Activated CD4-positive, alpha-beta memory T cell treated with anti-CD3 and anti-CD28 coated beads for 36 hours (primary cell): ENCODE results near the gene MRO. TPM values are rescaled to one million over a fixed set of nuclear protein-coding genes. Genes with fewer than 3 reads are reported as not detected.

Source experiments
- CTCF ChIA-PET: fragments of 350-600 bp; sonication (Branson Sonifier 250); formaldehyde crosslinking; loops from one replicate; lab custom pipeline; 2021; ENCODE audit warnings: antibody characterized with exemption, inconsistent platforms; lab: Charles Lee
- POLR2A ChIA-PET: fragments of 350-600 bp; sonication (Branson Sonifier 250); formaldehyde crosslinking; loops from one replicate; lab custom pipeline; 2021; ENCODE audit warnings: antibody characterized with exemption; lab: Charles Lee
- DNase-seq: peaks from one replicate; pipeline ENCODE4 v3.0.0-alpha.2; 2020
- H3K27ac Mint-ChIP-seq: one replicate; pipeline ENCODE4 v1.8.0; 2021; ENCODE audit warnings: mixed read lengths
- H3K27me3 Mint-ChIP-seq: one replicate; pipeline ENCODE4 v1.8.0; 2021; ENCODE audit warnings: mixed read lengths
- H3K36me3 Mint-ChIP-seq: one replicate; pipeline ENCODE4 v1.8.0; 2021; ENCODE audit warnings: mixed read lengths
- H3K4me1 Mint-ChIP-seq: one replicate; pipeline ENCODE4 v1.8.0; 2021; ENCODE audit warnings: low read depth, mixed read lengths
- H3K4me3 Mint-ChIP-seq: one replicate; pipeline ENCODE4 v1.8.0; 2021; ENCODE audit warnings: mild to moderate bottlenecking, mixed read lengths
- H3K9me3 Mint-ChIP-seq: one replicate; pipeline ENCODE4 v1.8.0; 2021; ENCODE audit warnings: mixed read lengths
- intact Hi-C: fragments of 100-400 bp; cut with micrococcal nuclease; formaldehyde crosslinking; loops from one replicate; pipeline ENCODE4 v1.15.1; 2023
- total RNA-seq, 2 experiments: library from RNA; stranded (reverse); gene quantifications; one replicate each; pipeline ENCODE4 v1.2.3, GENCODE V29; 2021

Gene MRO
- total RNA-seq, 2 experiments from 2014 or later: not detected

DNA sequence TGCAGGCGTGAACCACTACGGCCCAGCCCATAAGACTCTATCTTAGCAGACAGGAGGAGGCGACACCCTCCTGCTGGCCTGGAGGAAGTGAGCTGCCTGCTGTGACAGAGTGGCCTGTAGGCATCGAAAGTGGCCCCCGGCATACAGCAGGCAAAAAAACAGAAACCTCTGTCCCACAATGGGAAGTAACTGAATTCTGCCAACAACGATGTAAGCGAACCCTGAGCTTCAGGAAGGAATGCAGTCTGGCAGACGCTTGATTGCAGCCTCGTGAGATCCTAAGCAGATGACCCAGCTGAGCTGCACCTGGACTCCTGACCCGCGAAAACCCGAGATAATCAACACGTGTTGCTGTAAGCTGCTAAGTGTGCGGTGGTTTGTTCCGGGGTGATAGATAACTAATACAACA lies 13.6 kb downstream of the MRO start:
- POLR2A ChIA-PET: no interaction called here

DNA sequence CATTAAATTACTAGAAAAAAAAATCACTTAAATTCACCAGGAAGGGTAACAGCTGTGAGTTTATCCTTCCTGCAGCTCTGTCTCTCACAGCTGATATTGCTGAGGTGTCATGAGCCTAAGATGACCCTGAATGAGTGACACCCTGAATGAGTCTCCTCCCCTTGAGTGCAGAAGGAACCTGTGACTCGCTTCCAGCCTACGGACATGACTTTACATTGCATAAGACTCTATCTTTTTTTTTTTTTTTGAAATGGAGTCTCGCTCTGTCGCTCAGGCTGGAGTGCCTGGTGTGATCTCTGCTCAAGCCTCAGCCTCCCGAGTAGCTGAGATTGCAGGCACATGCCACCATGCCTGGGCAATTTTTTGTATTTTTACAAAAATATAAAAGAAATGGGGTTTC lies 14.1 kb downstream of the MRO start:
- POLR2A ChIA-PET: no interaction called here
- Mint-ChIP-seq H3K27me3 (peaks cover 4% of the 10 kb centered on the region), H3K9me3 (no peaks in the 10 kb centered on the region), H3K27ac (no peak overlapping the region), H3K36me3 (no peaks in the 10 kb centered on the region), H3K4me3 (no peak overlapping the region), H3K4me1 (no peaks in the 10 kb centered on the region)
- intact Hi-C loops: no loop called here
- peak; percentile 30 for DNase-seq
- CTCF ChIA-PET: no interaction called here

More for the DNA sequence above, 13.6 kb downstream of the MRO start:
- DNase-seq: no peak
- Mint-ChIP-seq H3K36me3 (no peaks in the 10 kb centered on the region), H3K9me3 (no peaks in the 10 kb centered on the region), H3K4me1 (no peaks in the 10 kb centered on the region), H3K27ac (no peak overlapping the region), H3K27me3 (peaks cover 4% of the 10 kb centered on the region), H3K4me3 (no peak overlapping the region)
- intact Hi-C loops: no loop called here
- CTCF ChIA-PET: interaction anchor here (0.9 kb wide), 1 partner anchor 15 kb away, joined by 5 read pairs; no protein-coding TSS in a partner anchor

DNA sequence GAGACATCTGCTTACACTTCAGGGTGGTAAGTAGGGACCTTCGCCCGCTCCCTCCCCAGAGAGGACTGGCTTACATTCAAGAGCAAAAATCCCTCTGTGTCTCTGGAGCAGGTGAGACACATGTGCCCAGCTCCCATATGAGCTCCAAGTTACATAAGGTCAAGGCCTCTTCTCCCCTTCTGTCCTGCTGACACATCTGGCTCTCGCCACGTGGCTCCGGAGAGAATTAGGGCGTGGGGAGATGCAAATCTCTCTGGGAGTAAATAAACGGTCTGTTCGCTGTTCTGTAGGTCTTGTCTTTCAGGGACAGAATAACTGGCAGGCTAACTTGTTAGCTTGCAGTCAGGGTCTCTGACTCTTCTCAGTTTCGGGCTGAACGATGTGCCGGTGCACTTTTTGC lies 16.2 kb downstream of the MRO start:
- peaks cover 6% of the 10 kb centered on the region for H3K27me3 Mint-ChIP-seq
- DNase-seq: no peak
- no peaks in the 10 kb centered on the region for H3K36me3 Mint-ChIP-seq
- H3K27ac Mint-ChIP-seq: no peak overlapping the region
- H3K4me1 Mint-ChIP-seq: no peaks in the 10 kb centered on the region
- no peaks in the 10 kb centered on the region for H3K9me3 Mint-ChIP-seq
- ChIA-PET POLR2A (no interaction called here), CTCF (no interaction called here)
- intact Hi-C loops: no loop called here
- no peak overlapping the region for H3K4me3 Mint-ChIP-seq

DNA sequence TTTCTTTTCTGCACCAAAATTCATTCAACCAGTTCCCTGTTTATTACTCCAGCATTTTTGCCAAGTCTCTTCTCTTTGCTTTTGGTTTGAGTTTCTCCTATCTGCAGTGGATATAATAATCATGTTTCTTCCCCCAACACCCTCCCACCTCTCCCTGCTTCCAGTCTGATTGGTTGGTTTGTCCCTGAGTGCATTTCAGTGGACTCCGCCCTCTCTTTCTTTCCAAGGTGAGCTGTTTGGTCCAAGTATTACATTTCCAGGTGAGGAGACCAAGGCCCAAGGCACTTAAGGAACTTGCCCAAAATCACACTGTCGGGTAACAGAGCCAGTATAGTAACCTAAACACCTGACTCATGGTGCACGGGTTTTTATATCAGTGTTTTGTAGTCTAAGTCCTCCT lies 17.7 kb downstream of the MRO start:
- Mint-ChIP-seq H3K27ac (no peak overlapping the region), H3K9me3 (no peaks in the 10 kb centered on the region), H3K4me1 (no peaks in the 10 kb centered on the region), H3K36me3 (no peaks in the 10 kb centered on the region), H3K27me3 (peaks cover 5% of the 10 kb centered on the region), H3K4me3 (no peak overlapping the region)
- intact Hi-C loops: no loop called here
- ChIA-PET CTCF (no interaction called here), POLR2A (no interaction called here)
- no peak for DNase-seq

DNA sequence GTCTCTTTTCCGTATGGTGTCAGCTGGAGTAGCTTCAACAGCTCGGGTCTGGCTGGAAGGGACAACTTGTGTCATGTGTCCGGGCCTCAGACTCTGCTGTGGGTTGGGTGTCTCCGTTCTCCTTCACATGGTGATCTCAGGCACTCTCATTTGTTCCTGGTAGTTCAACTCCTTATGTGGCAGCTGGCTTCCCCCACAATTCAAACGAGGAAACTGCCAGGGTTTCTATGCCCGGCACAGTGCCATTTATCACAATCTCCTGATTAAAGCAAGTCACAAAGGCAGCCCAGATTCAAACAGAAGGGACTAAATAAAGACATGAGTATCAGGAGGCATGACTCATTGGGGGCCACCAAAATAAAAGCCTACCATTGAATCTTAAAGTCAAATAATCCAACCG lies 22.7 kb downstream of the MRO start:
- intact Hi-C loops: no loop called here
- Mint-ChIP-seq H3K27me3 (peaks cover 19% of the 10 kb centered on the region), H3K27ac (no peak overlapping the region), H3K4me1 (no peaks in the 10 kb centered on the region), H3K9me3 (no peaks in the 10 kb centered on the region), H3K36me3 (no peaks in the 10 kb centered on the region), H3K4me3 (no peak overlapping the region)
- ChIA-PET CTCF (no interaction called here), POLR2A (no interaction called here)
- no peak for DNase-seq

DNA sequence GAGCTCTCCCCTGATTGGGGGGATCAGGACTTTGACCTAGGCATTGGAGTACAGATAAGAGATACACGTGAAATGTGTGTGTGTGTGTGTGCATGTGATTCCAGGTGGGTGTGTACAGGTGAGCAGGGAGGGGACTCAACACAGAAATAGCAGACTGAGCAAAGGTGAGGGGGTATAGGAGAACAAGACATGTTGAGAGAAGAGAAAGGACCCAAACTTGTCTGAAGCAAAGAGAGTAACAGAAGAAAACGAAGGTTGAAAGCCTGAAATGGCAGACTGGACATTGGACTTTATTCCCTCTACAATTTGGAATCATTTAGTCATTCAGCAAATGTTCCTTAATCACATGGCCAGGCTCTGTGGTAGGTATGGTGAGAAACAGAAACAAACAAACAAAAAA lies 23.3 kb downstream of the MRO start:
- no peaks in the 10 kb centered on the region for H3K4me1 Mint-ChIP-seq
- peaks cover 19% of the 10 kb centered on the region for H3K27me3 Mint-ChIP-seq
- no peak overlapping the region for H3K4me3 Mint-ChIP-seq
- H3K9me3 Mint-ChIP-seq: no peaks in the 10 kb centered on the region
- no peak overlapping the region for H3K27ac Mint-ChIP-seq
- CTCF ChIA-PET: no interaction called here
- H3K36me3 Mint-ChIP-seq: no peaks in the 10 kb centered on the region
- intact Hi-C loops: no loop called here
- no peak for DNase-seq
- POLR2A ChIA-PET: no interaction called here

DNA sequence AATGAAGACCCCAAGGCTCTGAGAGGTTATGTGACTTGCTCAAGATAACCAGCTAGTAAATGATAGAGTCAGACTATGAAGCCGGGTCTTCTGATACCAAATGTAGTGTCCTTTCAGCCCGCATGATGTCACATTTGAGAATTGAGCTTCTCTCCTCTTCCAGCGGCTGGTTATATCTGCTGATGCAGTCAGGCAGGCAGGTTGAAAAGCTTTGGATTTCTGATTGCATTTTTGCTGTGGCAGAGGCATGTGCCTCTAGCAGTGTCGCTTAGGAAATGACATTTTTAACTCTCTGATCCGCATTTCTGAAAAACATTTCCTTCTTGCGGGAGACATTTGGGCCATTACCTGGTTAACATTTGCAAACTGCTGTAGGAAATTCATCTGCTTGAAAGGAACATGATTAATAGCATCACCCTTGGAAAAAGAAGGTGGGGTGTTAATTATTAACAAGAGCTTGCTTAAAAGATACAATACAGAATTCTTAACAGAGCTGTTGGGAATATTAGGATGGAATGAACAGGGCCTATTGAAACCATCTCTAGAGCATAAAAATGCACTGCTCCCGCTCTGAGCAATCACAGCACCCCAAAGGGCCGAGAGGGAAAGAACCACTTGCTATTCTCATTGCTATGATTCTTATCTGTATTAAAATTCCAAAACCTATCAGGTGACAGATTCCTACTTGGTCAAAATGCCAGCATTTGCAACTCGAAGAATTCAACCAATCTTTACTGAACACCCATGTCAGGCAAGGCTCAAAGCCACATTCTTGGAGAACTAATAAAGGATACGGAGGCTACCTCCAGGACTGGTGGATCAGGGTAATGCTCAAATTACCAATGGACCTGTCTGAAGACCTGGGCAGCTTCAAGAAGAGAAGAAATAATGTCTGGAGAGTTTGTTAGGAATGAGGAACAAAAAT lies 25.9 kb downstream of the MRO start:
- no peaks in the 10 kb centered on the region for H3K36me3 Mint-ChIP-seq
- H3K9me3 Mint-ChIP-seq: no peaks in the 10 kb centered on the region
- POLR2A ChIA-PET: no interaction called here
- CTCF ChIA-PET: no interaction called here
- H3K4me3 Mint-ChIP-seq: no peak overlapping the region
- H3K4me1 Mint-ChIP-seq: no peaks in the 10 kb centered on the region
- intact Hi-C loops: no loop called here
- H3K27ac Mint-ChIP-seq: no peak overlapping the region
- peaks cover 17% of the 10 kb centered on the region for H3K27me3 Mint-ChIP-seq
- no peak for DNase-seq

DNA sequence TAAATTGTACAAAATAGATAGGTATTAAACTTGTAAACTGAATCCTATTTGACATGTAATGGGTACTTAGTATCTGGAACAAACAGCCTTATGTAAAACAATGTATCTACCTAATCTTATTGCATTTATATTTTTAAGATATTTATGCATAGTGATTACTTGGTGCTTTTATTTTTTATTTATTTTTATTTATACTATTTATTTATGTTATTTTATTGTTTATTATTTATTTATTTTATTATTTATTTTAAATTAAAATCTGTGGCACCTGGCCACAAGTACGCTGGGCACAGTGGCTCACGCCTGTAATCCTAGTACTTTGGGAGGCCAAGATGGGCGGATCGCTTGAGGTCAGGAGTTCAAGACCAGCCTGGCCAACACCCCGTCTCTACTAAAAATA lies 26.9 kb downstream of the MRO start:
- Mint-ChIP-seq H3K9me3 (no peaks in the 10 kb centered on the region), H3K27me3 (peaks cover 17% of the 10 kb centered on the region), H3K4me1 (no peaks in the 10 kb centered on the region), H3K27ac (no peak overlapping the region), H3K4me3 (no peak overlapping the region), H3K36me3 (no peaks in the 10 kb centered on the region)
- no peak for DNase-seq
- ChIA-PET CTCF (interaction anchor here (0.9 kb wide), 1 partner anchor 11 kb away, joined by 3 read pairs; no protein-coding TSS in a partner anchor), POLR2A (no interaction called here)
- intact Hi-C loops: no loop called here

DNA sequence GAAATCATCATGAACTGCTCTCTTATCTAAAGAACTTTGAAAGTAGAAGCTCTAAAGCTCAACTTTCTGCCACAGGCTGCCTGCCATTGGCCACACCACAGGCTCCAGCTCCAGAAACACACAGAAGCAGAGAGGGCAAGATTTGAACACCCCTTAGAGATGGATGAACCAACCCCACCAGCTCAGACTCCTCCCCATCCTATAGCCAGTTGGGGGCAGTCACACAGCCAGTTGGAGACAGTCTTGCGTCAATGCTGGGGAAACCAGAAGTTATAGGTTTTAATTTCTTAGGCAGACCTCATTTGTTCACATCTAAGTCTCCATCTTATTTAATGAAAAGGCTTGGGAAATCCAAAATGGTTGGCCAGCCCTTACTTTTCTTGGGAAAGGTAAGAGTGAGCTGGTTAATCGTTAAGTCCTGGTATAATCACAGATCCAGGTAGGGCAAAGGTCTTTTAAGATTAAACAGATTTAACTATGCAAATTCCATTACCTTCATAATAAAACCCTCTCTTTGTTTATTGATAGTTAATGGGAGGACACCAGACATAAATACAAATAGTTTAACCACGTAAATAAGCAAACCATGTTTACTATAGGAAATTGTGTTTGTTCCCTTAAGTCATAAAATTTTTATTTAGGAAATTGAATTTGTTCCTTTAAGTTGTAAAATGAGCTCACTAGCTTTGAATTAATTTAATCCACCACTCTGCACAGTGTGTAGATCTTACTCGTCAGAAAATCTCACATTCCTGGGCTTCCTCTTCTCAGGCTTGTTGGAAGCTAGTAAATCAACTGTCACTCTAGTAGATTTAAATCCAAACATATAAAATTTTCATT lies 28.0 kb downstream of the MRO start:
- Mint-ChIP-seq H3K27ac (no peak overlapping the region), H3K36me3 (no peaks in the 10 kb centered on the region), H3K4me3 (no peak overlapping the region), H3K4me1 (no peaks in the 10 kb centered on the region), H3K27me3 (peaks cover 13% of the 10 kb centered on the region), H3K9me3 (no peaks in the 10 kb centered on the region)
- ChIA-PET POLR2A (no interaction called here), CTCF (interaction anchor here (0.6 to 1.2 kb wide), 3 partner anchors 10 to 87 kb away, joined by 3 read pairs; partner anchors contain the start of gene MRO)
- intact Hi-C loops: no loop called here
- no peak for DNase-seq

DNA sequence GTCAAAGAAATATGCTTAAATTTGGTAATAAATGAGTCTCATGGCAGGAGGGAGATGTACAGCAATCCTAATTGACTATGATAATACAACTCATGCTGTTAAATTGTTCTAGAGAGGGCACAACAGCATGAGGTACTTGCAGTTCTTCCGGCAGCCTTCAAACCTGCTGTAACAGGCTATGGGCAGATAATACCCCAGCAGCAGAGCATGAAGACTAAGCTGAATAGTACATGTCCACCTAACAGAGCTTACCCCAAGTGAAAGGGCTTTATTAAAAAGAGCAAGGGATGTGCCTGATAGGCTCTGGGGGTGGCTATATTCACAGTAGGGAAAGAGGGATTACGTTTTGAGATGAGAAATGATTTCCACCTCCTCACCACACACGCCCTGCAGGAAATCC lies 28.9 kb downstream of the MRO start:
- H3K9me3 Mint-ChIP-seq: no peaks in the 10 kb centered on the region
- intact Hi-C loops: no loop called here
- POLR2A ChIA-PET: no interaction called here

DNA sequence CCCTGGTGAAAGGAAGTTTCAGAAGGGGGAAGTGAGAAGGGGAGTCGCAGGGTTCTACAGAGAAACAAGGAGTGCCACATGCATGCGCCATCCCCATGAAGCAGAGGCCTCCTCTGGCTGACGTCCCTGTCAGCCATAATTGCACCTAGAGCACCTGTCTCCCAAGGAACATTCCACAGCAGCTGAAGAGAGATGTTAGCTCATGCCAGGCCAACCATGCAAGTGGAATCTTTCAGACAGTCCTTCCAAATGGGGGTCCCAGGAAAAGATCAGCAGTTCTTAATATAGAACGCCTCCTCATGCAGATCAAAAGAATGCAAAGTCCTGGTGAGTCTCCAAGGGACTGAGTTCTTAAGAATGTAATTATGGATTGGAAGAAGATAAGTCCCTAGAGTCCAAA lies 29.6 kb downstream of the MRO start:
- no peak for DNase-seq

More for the DNA sequence above, 28.9 kb downstream of the MRO start:
- no peaks in the 10 kb centered on the region for H3K4me1 Mint-ChIP-seq
- CTCF ChIA-PET: interaction anchor here (0.6 kb wide), 1 partner anchor 29 kb away, joined by 3 read pairs; the partner anchor contains the start of gene MRO
- no peaks in the 10 kb centered on the region for H3K36me3 Mint-ChIP-seq
- H3K27me3 Mint-ChIP-seq: peaks cover 7% of the 10 kb centered on the region
- H3K27ac Mint-ChIP-seq: no peak overlapping the region
- H3K4me3 Mint-ChIP-seq: no peak overlapping the region
- no peak for DNase-seq

DNA sequence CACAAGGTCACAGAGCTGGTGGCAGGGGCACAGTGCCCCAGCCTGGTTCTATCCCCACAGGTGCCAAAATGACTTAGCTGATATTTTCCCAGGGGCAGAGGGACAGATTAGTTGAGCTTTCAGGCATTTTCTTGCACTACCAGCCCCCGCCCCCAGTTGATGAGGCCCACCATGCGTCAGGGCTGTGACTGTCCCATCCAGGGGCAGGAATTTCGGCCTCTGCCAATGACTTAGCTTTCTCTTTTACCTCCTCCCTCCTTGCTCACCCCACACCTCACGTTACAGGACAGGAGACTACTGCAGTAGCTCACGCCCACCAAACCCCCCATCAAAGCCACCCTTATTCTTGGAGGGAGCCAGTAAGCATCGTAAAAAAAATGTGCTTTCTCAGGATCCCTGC lies 31.5 kb downstream of the MRO start:
- intact Hi-C loops: no loop called here
- Mint-ChIP-seq H3K4me1 (no peaks in the 10 kb centered on the region), H3K36me3 (no peaks in the 10 kb centered on the region), H3K27ac (no peak overlapping the region), H3K27me3 (no peaks in the 10 kb centered on the region), H3K4me3 (no peak overlapping the region), H3K9me3 (no peaks in the 10 kb centered on the region)
- no peak for DNase-seq
- ChIA-PET CTCF (no interaction called here), POLR2A (no interaction called here)

More for the DNA sequence above, 29.6 kb downstream of the MRO start:
- no peaks in the 10 kb centered on the region for H3K4me1 Mint-ChIP-seq
- H3K4me3 Mint-ChIP-seq: no peak overlapping the region
- ChIA-PET CTCF (no interaction called here), POLR2A (no interaction called here)
- no peak overlapping the region for H3K27ac Mint-ChIP-seq
- H3K27me3 Mint-ChIP-seq: peaks cover 4% of the 10 kb centered on the region
- no peaks in the 10 kb centered on the region for H3K36me3 Mint-ChIP-seq
- no peaks in the 10 kb centered on the region for H3K9me3 Mint-ChIP-seq
- intact Hi-C loops: no loop called here
